Pancreas (tissue), 10 donors: ENCODE results near the gene NUP210. TPM values are rescaled to one million over a fixed set of nuclear protein-coding genes. Genes with fewer than 3 reads are reported as not detected.

Experiments
- ATAC-seq, 4 donors: fragments of 200-7000 bp; cut with Tn5 transposase; one replicate each; pipeline versions ENCODE4 v1.8.0 to v1.9.1; 2020; ENCODE audit warnings: mild to moderate bottlenecking in 4 of 4, moderate library complexity in 4 of 4
- DNase-seq, 6 donors: peaks; one replicate each; pipeline ENCODE4 v3.0.0-alpha.2; 2020
- FAIRE-seq: peaks from 2 replicates; lab custom pipeline; 2012; peaks lifted over from hg19 to GRCh38; lab: Jason Lieb, UNC
- H3K27ac ChIP-seq, 4 donors: fragments of 200-600 bp; sonication (generic); 1 replicate in 3 of 4; 2 replicates in 1 of 4; pipeline versions ENCODE4 v1.5.0 to v1.8.0; 2020
- H3K27me3 ChIP-seq, 4 donors: fragments of 200-600 bp; one replicate each; pipeline ENCODE4 v1.8.0; 2021
- H3K36me3 ChIP-seq, 3 donors: fragments of 200-600 bp; sonication (generic) in 1 of 3; one replicate each; pipeline versions ENCODE4 v1.5.0 to v1.8.0; 2020 to 2021
- H3K4me1 ChIP-seq, 3 donors: fragments of 200-600 bp; one replicate each; pipeline ENCODE4 v1.8.0; 2021
- H3K4me3 ChIP-seq, 4 donors: fragments of 200-600 bp; sonication (generic) in 2 of 4; one replicate each; pipeline versions ENCODE4 v1.5.0 to v1.8.0; 2020 to 2021
- H3K9me3 ChIP-seq, 4 donors: fragments of 200-600 bp; one replicate each; pipeline ENCODE4 v1.8.0; 2021
- CTCF ChIP-seq, 4 donors: fragments of 200-600 bp; sonication (generic) in 3 of 4; IDR thresholded peaks; one replicate each; pipeline versions ENCODE4 v1.5.0 to v1.8.0; 2021; ENCODE audit warnings: antibody characterized with exemption in 4 of 4
- whole genome bisulfite sequencing, 2 donors: extraction: QIAGEN DNeasy Blood & Tissue Kit; methylation state at CpG; one replicate each; pipeline ENCODE4 v1.1.7; 2013; 5-methylcytosine and 5-hydroxymethylcytosine counted together
- intact Hi-C, 3 donors: fragments of 100-400 bp; cut with DNase I; formaldehyde crosslinking; loops; one replicate each; pipeline versions ENCODE4 v1.11.1 to v1.14.2; 2022
- polyA plus RNA-seq, 2 donors: library from polyadenylated mRNA; stranded (reverse); fragments of 200-250 nt; gene quantifications; one replicate each; pipeline ENCODE4 v1.2.3, GENCODE V29; 2013
- total RNA-seq, 6 donors: library from RNA; stranded (reverse); fragmentation: NEBNext Ultra II Directional in 4 of 6; extraction: Animal tissue kit (Norgen Biotek cat#: 25700) in 4 of 6; gene quantifications; one replicate each; pipeline versions ENCODE4 v1.2.1 to v1.2.4, GENCODE V29; 2021 to 2023
- donor health status: healthy with polysubstance abuse.
- donor health status: DM: no; HTN: no; CAD: no; lungs with moderate emphysema.
- donor health status: DM: no; HTN: no; CAD: no.
- donor health status: control.
- donor health status: control.
- donor health status: Bipolar disorder and iron deficiency.
- donor health status: DM: yes; HTN: yes; CAD: no.
- donor health status: DM: no; HTN: no; CAD: no.
- donor health status: DM: no; HTN: no; CAD: no.
- donor health status: DM: yes; HTN: yes; CAD: no.

Gene NUP210
- total and polyA plus RNA-seq, 8 donors, result 7.6 to 12.5 (median 9.8) TPM

GRCh38 chr3:13372126-13372525, 48.0 kb downstream of the NUP210 start:
- Histone ChIP-seq H3K27me3 (no peaks in the 10 kb centered on the region), H3K4me3 (no peak overlapping the region), H3K27ac (no peak overlapping the region), H3K36me3 (peaks cover 0 to 30% (median 0%) of the 10 kb centered on the region in 3 donors), H3K9me3 (no peaks in the 10 kb centered on the region), H3K4me1 (no peaks in the 10 kb centered on the region)
- TF ChIP-seq CTCF (IDR thresholded peaks at IDR 0.05), result no peak
- no peak for DNase-seq
- intact Hi-C loops, result no loop called here
- 91 to 95% methylated on average over 4 of the region's 4 CpGs for WGBS, 2 donors
- no peak for ATAC-seq
- no peak for FAIRE-seq

GRCh38 chr3:13371100-13372075, 48.7 kb downstream of the NUP210 start:
- Histone ChIP-seq H3K36me3 (peaks cover 0 to 30% (median 0%) of the 10 kb centered on the region in 3 donors), H3K9me3 (no peaks in the 10 kb centered on the region), H3K27me3 (no peaks in the 10 kb centered on the region), H3K27ac (no peak overlapping the region), H3K4me3 (no peak overlapping the region), H3K4me1 (no peaks in the 10 kb centered on the region)
- intact Hi-C loops, result no loop called here
- no peak for DNase-seq
- FAIRE-seq, result no peak
- WGBS, 2 donors, result 89 to 91% methylated on average over 15 to 17 of the region's 17 CpGs
- no peak for TF ChIP-seq CTCF (IDR thresholded peaks at IDR 0.05)
- no peak for ATAC-seq

GRCh38 chr3:13370609-13371008, 49.5 kb downstream of the NUP210 start:
- Histone ChIP-seq H3K4me1 (no peaks in the 10 kb centered on the region), H3K9me3 (no peaks in the 10 kb centered on the region), H3K36me3 (peaks cover 0 to 25% (median 0%) of the 10 kb centered on the region in 3 donors), H3K27me3 (no peaks in the 10 kb centered on the region), H3K27ac (no peak overlapping the region), H3K4me3 (no peak overlapping the region)
- DNase-seq (no peak), FAIRE-seq (no peak), ATAC-seq (no peak)
- intact Hi-C loops, result no loop called here
- WGBS, 2 donors, result 90 to 94% methylated on average over 10 of the region's 10 CpGs
- no peak for TF ChIP-seq CTCF (IDR thresholded peaks at IDR 0.05)

GRCh38 chr3:13370055-13370454, 50.1 kb downstream of the NUP210 start:
- no peak for FAIRE-seq
- TF ChIP-seq CTCF (IDR thresholded peaks at IDR 0.05), result no peak
- Histone ChIP-seq H3K4me3 (no peak overlapping the region), H3K27ac (no peak overlapping the region), H3K36me3 (peaks cover 0 to 26% (median 0%) of the 10 kb centered on the region in 3 donors), H3K27me3 (no peaks in the 10 kb centered on the region), H3K9me3 (no peaks in the 10 kb centered on the region), H3K4me1 (no peaks in the 10 kb centered on the region)
- DNase-seq, result no peak
- WGBS, 2 donors, result 80 to 87% methylated on average over 3 of the region's 3 CpGs
- intact Hi-C loops, result no loop called here
- ATAC-seq, result no peak

GRCh38 chr3:13368834-13369233, 51.3 kb downstream of the NUP210 start:
- Histone ChIP-seq H3K27ac (no peak overlapping the region), H3K27me3 (no peaks in the 10 kb centered on the region), H3K4me1 (no peaks in the 10 kb centered on the region), H3K9me3 (no peaks in the 10 kb centered on the region), H3K36me3 (peaks cover 0 to 24% (median 0%) of the 10 kb centered on the region in 3 donors), H3K4me3 (no peak overlapping the region)
- FAIRE-seq (no peak), ATAC-seq (no peak), DNase-seq (no peak)
- intact Hi-C loops, result no loop called here
- TF ChIP-seq CTCF (IDR thresholded peaks at IDR 0.05), result no peak
- WGBS, 2 donors, result 96 to 99% methylated on average over 6 of the region's 6 CpGs
